ENCODE data around the gene TRPM4.

GRCh38 chr19:49151267-49152118 lies 6.1 kb upstream of the TRPM4 start:
- no peak for TF ChIP-seq CTCF (IDR thresholded peaks at IDR 0.05; ENCODE audit: low read length)
- no peak for TF ChIP-seq EZH2phosphoT487 (IDR thresholded peaks at IDR 0.05; ENCODE audit: low read length)
- no peak for TF ChIP-seq EZH2 (optimal IDR thresholded peaks at IDR 0.05; ENCODE audit: low read depth, low read length)

All from MM.1S (cell line).